ENCODE results near the gene RAN. TPM values are rescaled to one million over a fixed set of nuclear protein-coding genes. Genes with fewer than 3 reads are reported as not detected.

The RAN gene
- polyA plus RNA-seq, 1 donor from 2014 or later: 616 TPM

DNA sequence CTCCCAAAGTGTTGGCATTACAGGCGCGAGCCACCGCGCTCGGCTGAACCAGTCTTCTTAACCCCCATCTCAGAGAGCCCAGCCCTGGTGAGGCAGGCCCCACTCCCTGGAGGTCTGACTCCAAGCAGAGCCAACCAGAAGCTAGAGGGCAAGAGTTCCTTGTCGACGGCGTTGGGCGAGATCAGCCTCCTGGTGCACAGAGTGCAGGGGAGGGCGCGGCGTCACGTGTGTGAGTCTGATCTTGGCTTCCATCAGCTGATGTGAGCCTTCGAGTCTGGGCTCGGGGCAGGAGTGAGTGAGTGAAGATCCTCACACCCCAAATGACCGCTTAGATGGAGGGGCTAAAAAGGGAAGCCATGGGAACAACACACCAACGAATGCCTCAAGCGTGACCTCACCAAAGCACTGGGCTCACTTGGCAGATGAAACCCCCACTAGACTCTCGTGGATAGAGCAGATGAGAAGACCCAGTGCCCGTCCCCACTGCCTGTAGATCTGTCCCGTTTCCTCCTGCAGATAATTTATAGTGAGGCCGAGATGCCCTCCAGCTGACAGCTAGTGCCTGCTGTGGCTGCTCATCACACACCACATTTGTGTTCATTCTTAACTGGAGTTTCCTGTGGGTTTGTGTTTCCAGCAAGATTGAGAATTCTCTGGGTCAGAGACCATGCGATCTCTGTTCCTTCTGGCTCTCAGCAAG, 53.2 kb downstream of the RAN start:
- Histone ChIP-seq H3K9ac (ENCODE audit: low read length) (no peak overlapping the region), H4K20me1 (ENCODE audit: insufficient read depth) (no peaks in the 10 kb centered on the region), H3K4me3 (ENCODE audit: low read length) (no peak overlapping the region), H3K9me2 (ENCODE audit: insufficient read depth, low read length) (no peaks in the 10 kb centered on the region), H3K27ac (ENCODE audit: low read length) (no peak overlapping the region), H3K79me2 (replicated peaks; ENCODE audit: insufficient read depth, low read length) (no peaks in the 10 kb centered on the region), H3K4me2 (ENCODE audit: low read length) (no peak overlapping the region), H3K36me3 (ENCODE audit: insufficient read depth, low read length) (no peaks in the 10 kb centered on the region), H2AFZ (ENCODE audit: low read depth, low read length) (no peak overlapping the region), H3K27me3 (ENCODE audit: insufficient read depth, low read depth, low read length) (no peaks in the 10 kb centered on the region), H3F3A (ENCODE audit: insufficient read depth, low read length, poor library complexity, severe bottlenecking) (no peaks in the 10 kb centered on the region), H3K9me3 (ENCODE audit: low read length) (no peaks in the 10 kb centered on the region)
- TF ChIP-seq, protein P1, sequence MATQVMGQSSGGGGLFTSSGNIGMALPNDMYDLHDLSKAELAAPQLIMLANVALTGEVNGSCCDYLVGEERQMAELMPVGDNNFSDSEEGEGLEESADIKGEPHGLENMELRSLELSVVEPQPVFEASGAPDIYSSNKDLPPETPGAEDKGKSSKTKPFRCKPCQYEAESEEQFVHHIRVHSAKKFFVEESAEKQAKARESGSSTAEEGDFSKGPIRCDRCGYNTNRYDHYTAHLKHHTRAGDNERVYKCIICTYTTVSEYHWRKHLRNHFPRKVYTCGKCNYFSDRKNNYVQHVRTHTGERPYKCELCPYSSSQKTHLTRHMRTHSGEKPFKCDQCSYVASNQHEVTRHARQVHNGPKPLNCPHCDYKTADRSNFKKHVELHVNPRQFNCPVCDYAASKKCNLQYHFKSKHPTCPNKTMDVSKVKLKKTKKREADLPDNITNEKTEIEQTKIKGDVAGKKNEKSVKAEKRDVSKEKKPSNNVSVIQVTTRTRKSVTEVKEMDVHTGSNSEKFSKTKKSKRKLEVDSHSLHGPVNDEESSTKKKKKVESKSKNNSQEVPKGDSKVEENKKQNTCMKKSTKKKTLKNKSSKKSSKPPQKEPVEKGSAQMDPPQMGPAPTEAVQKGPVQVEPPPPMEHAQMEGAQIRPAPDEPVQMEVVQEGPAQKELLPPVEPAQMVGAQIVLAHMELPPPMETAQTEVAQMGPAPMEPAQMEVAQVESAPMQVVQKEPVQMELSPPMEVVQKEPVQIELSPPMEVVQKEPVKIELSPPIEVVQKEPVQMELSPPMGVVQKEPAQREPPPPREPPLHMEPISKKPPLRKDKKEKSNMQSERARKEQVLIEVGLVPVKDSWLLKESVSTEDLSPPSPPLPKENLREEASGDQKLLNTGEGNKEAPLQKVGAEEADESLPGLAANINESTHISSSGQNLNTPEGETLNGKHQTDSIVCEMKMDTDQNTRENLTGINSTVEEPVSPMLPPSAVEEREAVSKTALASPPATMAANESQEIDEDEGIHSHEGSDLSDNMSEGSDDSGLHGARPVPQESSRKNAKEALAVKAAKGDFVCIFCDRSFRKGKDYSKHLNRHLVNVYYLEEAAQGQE (IDR thresholded peaks at IDR 0.05; ENCODE audit: borderline replicate concordance): no peak
- TF ChIP-seq, protein P2, sequence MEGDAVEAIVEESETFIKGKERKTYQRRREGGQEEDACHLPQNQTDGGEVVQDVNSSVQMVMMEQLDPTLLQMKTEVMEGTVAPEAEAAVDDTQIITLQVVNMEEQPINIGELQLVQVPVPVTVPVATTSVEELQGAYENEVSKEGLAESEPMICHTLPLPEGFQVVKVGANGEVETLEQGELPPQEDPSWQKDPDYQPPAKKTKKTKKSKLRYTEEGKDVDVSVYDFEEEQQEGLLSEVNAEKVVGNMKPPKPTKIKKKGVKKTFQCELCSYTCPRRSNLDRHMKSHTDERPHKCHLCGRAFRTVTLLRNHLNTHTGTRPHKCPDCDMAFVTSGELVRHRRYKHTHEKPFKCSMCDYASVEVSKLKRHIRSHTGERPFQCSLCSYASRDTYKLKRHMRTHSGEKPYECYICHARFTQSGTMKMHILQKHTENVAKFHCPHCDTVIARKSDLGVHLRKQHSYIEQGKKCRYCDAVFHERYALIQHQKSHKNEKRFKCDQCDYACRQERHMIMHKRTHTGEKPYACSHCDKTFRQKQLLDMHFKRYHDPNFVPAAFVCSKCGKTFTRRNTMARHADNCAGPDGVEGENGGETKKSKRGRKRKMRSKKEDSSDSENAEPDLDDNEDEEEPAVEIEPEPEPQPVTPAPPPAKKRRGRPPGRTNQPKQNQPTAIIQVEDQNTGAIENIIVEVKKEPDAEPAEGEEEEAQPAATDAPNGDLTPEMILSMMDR (IDR thresholded peaks at IDR 0.05; ENCODE audit: poor library complexity, severe bottlenecking): no peak
- TF ChIP-seq MXI1 (conservative IDR thresholded peaks at IDR 0.05; ENCODE audit: poor library complexity, severe bottlenecking) (no peak), SMC3 (conservative IDR thresholded peaks at IDR 0.05; ENCODE audit: poor library complexity) (no peak), POLR2AphosphoS5 (IDR thresholded peaks at IDR 0.05) (no peak), RAD21 (conservative IDR thresholded peaks at IDR 0.05) (no peak), EP300 (conservative IDR thresholded peaks at IDR 0.05; ENCODE audit: poor library complexity, severe bottlenecking) (no peak), TAF1 (IDR thresholded peaks at IDR 0.05; ENCODE audit: low read depth) (no peak), EZH2 (IDR thresholded peaks at IDR 0.05; ENCODE audit: borderline replicate concordance, insufficient read depth, low read length, poor library complexity, severe bottlenecking) (no peak)

- no peak overlapping the region for H3K4me3 ChIP-seq (ENCODE audit: low read length)
- no peaks in the 10 kb centered on the region for H4K20me1 ChIP-seq (ENCODE audit: insufficient read depth)
- no peaks in the 10 kb centered on the region for H3K36me3 ChIP-seq (ENCODE audit: insufficient read depth, low read length)
- no peak overlapping the region for H3K9ac ChIP-seq (ENCODE audit: low read length)
- no peak overlapping the region for H3K4me2 ChIP-seq (ENCODE audit: low read length)
- H2AFZ ChIP-seq (ENCODE audit: low read depth, low read length): no peak overlapping the region
- TF ChIP-seq RAD21 (conservative IDR thresholded peaks at IDR 0.05) (no peak), TAF1 (IDR thresholded peaks at IDR 0.05; ENCODE audit: low read depth) (no peak), EP300 (conservative IDR thresholded peaks at IDR 0.05; ENCODE audit: poor library complexity, severe bottlenecking) (no peak), MXI1 (conservative IDR thresholded peaks at IDR 0.05; ENCODE audit: poor library complexity, severe bottlenecking) (no peak), SMC3 (conservative IDR thresholded peaks at IDR 0.05; ENCODE audit: poor library complexity) (no peak), POLR2AphosphoS5 (IDR thresholded peaks at IDR 0.05) (no peak), EZH2 (IDR thresholded peaks at IDR 0.05; ENCODE audit: borderline replicate concordance, insufficient read depth, low read length, poor library complexity, severe bottlenecking) (no peak)
- TF ChIP-seq, protein P2 (IDR thresholded peaks at IDR 0.05; ENCODE audit: poor library complexity, severe bottlenecking): no peak
- TF ChIP-seq, protein P1 (IDR thresholded peaks at IDR 0.05; ENCODE audit: borderline replicate concordance): no peak
- no peaks in the 10 kb centered on the region for H3F3A ChIP-seq (ENCODE audit: insufficient read depth, low read length, poor library complexity, severe bottlenecking)
- no peaks in the 10 kb centered on the region for H3K79me2 ChIP-seq (replicated peaks; ENCODE audit: insufficient read depth, low read length)
- H3K27ac ChIP-seq (ENCODE audit: low read length): no peak overlapping the region
- no peaks in the 10 kb centered on the region for H3K9me3 ChIP-seq (ENCODE audit: low read length)
- no peaks in the 10 kb centered on the region for H3K9me2 ChIP-seq (ENCODE audit: insufficient read depth, low read length)
- no peaks in the 10 kb centered on the region for H3K27me3 ChIP-seq (ENCODE audit: insufficient read depth, low read depth, low read length)
These were observed 53.8 kb downstream of the RAN start for GRCh38 chr12:130925666-130926015.
